K562 treated with DMSO at 1 percent for 4 hours (cell line): ENCODE results near the gene TXNL4A. TPM values are rescaled to one million over a fixed set of nuclear protein-coding genes. Genes with fewer than 3 reads are reported as not detected.

Source experiments
- total RNA-seq: library from RNA; unstranded; fragments of 300-600 nt; gene quantifications from 2 replicates; pipeline ENCODE4 v1.2.3, GENCODE V29; 2022; ENCODE audit not compliant: insufficient read depth

Gene TXNL4A
- 41.1 and 56.7 TPM in 2 replicates for total RNA-seq

GRCh38 chr18:79988451-79989194 is at the start of gene TXNL4A:
TSS of gene TXNL4A (minus strand) at chr18:79988563. CDS start at chr18:79988392, 171 bp downstream.

GRCh38 chr18:80034068-80034851 is 45.9 kb upstream of the TXNL4A start, which contains the start of gene RBFA:
TSS of gene RBFA (plus strand) at chr18:80034434. CDS start at chr18:80034496, 62 bp downstream.

GRCh38 chr18:79964330-79965118 is 23.8 kb downstream of the TXNL4A start, which contains the start of gene HSBP1L1:
TSS of gene HSBP1L1 (plus strand) at chr18:79964643. CDS start at chr18:79964736, 93 bp downstream.

GRCh38 chr18:79951545-79952455 is 36.6 kb downstream of the TXNL4A start, which contains the start of gene SLC66A2:
TSS of gene SLC66A2 (minus strand) at chr18:79951653. CDS start at chr18:79950926, 727 bp downstream.

Other genes starting within 250 kb of the TXNL4A start
- gene KCNG2, start 190.6 kb downstream of the TXNL4A start, total RNA-seq = 0.44 TPM in 1 of 2 replicates, not detected in the other
- 12.6 and 15.5 TPM in 2 replicates for gene SLC66A2, start 36.9 kb downstream of the TXNL4A start, total RNA-seq
- gene HSBP1L1, start 23.9 kb downstream of the TXNL4A start, total RNA-seq = 1.1 TPM in 1 of 2 replicates, not detected in the other
- 9.2 and 10.1 TPM in 2 replicates for gene RBFA, start 45.9 kb upstream of the TXNL4A start, total RNA-seq
- 8.3 and 9.2 TPM in 2 replicates for gene ADNP2, start 120.7 kb upstream of the TXNL4A start, total RNA-seq